Naive thymus-derived CD4-positive, alpha-beta T cell (primary cell): ENCODE measurements around the gene WDFY3. TPM values are rescaled to one million over a fixed set of nuclear protein-coding genes. Genes with fewer than 3 reads are reported as not detected.
"Not testable (repeated sequence)": the region's sequence is repeated elsewhere in the genome, so short reads cannot be mapped to it uniquely, and the experiment has no call there.

Experiments used
- ATAC-seq: fragments of 150-1000 bp; cut with Tn5 transposase; 2 replicates; pipeline ENCODE4 v1.10.0; 2021; ENCODE audit warnings: mild to moderate bottlenecking, moderate library complexity
- CTCF ChIA-PET: fragments of 350-600 bp; sonication (Branson Sonifier 250); formaldehyde crosslinking; loops from one replicate; lab custom pipeline; 2021; ENCODE audit warnings: antibody characterized with exemption; lab: Charles Lee
- POLR2A ChIA-PET: fragments of 350-600 bp; sonication (Branson Sonifier 250); formaldehyde crosslinking; loops from one replicate; lab custom pipeline; 2021; ENCODE audit warnings: antibody characterized with exemption, inconsistent platforms; lab: Charles Lee
- DNase-seq, 9 donors: peaks; one replicate each; pipeline versions ENCODE4 v3.0.0 to v3.0.0-alpha.2; 2020 to 2022; ENCODE audit warnings: mixed read lengths in 1 of 9
- H3K27ac ChIP-seq: one replicate; pipeline ENCODE4 v1.7.0; 2013; ENCODE audit warnings: mild to moderate bottlenecking, low read depth, low read length, moderate library complexity
- H3K27me3 ChIP-seq, 2 donors: one replicate each; pipeline ENCODE4 v1.7.0; 2013; ENCODE audit warnings: low read length in 2 of 2, mild to moderate bottlenecking in 2 of 2, moderate library complexity in 2 of 2; ENCODE audit not compliant: control insufficient read depth in 2 of 2, insufficient read depth in 2 of 2
- H3K36me3 ChIP-seq, 3 experiments: 1 replicate in 2 of 3; 2 replicates in 1 of 3; pipeline ENCODE4 v1.7.0; 2013; ENCODE audit warnings: low read length in 3 of 3, mild to moderate bottlenecking in 3 of 3, moderate library complexity in 1 of 3; ENCODE audit not compliant: insufficient read depth in 3 of 3, control insufficient read depth in 2 of 3
- H3K4me1 ChIP-seq, 2 donors: one replicate each; pipeline ENCODE4 v1.7.0; 2013; ENCODE audit warnings: low read length in 2 of 2, mild to moderate bottlenecking in 2 of 2, moderate library complexity in 1 of 2; ENCODE audit not compliant: control insufficient read depth in 2 of 2, insufficient read depth in 2 of 2
- H3K4me3 ChIP-seq: 2 replicates; pipeline ENCODE4 v1.7.0; 2013; ENCODE audit warnings: mild to moderate bottlenecking, low read length
- H3K9me3 ChIP-seq, 3 experiments: 1 replicate in 2 of 3; 2 replicates in 1 of 3; pipeline ENCODE4 v1.7.0; 2013; ENCODE audit warnings: low read length in 3 of 3; ENCODE audit not compliant: control insufficient read depth in 2 of 3
- H3K27ac Mint-ChIP-seq, 9 donors: one replicate each; pipeline ENCODE4 v1.8.0; 2020 to 2022; ENCODE audit warnings: mixed read lengths in 9 of 9, mild to moderate bottlenecking in 8 of 9, moderate library complexity in 5 of 9, inconsistent platforms in 2 of 9
- H3K27me3 Mint-ChIP-seq, 5 donors: one replicate each; pipeline ENCODE4 v1.8.0; 2021 to 2022; ENCODE audit warnings: mixed read lengths in 5 of 5, mild to moderate bottlenecking in 1 of 5
- H3K36me3 Mint-ChIP-seq, 5 donors: one replicate each; pipeline ENCODE4 v1.8.0; 2020 to 2022; ENCODE audit warnings: mixed read lengths in 5 of 5, mild to moderate bottlenecking in 3 of 5, inconsistent platforms in 1 of 5
- H3K4me1 Mint-ChIP-seq, 7 donors: one replicate each; pipeline ENCODE4 v1.8.0; 2020 to 2022; ENCODE audit warnings: mixed read lengths in 7 of 7, mild to moderate bottlenecking in 3 of 7, inconsistent platforms in 1 of 7
- H3K4me3 Mint-ChIP-seq, 10 donors: one replicate each; pipeline ENCODE4 v1.8.0; 2020 to 2022; ENCODE audit warnings: mild to moderate bottlenecking in 10 of 10, mixed read lengths in 10 of 10, moderate library complexity in 6 of 10, inconsistent platforms in 2 of 10
- H3K9me3 Mint-ChIP-seq, 11 donors: one replicate each; pipeline ENCODE4 v1.8.0; 2020 to 2022; ENCODE audit warnings: mixed read lengths in 11 of 11, mild to moderate bottlenecking in 4 of 11, inconsistent platforms in 1 of 11, moderate library complexity in 1 of 11
- intact Hi-C, 2 donors: fragments of 100-400 bp; cut with micrococcal nuclease; formaldehyde crosslinking; loops; one replicate each; pipeline ENCODE4 v1.15.1; 2023
- polyA plus RNA-seq, 2 donors: library from polyadenylated mRNA; unstranded; fragments of 300-500 nt; fragmentation: Illumina TruSeq; gene quantifications; one replicate each; pipeline ENCODE4 v1.2.3, GENCODE V29; 2021
- total RNA-seq, 6 experiments: library from RNA in 5 of 6; stranded (reverse) in 5 of 6; gene quantifications; 1 replicate in 5 of 6; 2 replicates in 1 of 6; pipeline ENCODE4 v1.2.3 and lab custom pipeline; 2021 to 2026

Gene WDFY3
- total and polyA plus RNA-seq, 7 experiments from 2014 or later, result 0.07 to 31.4 (median 1.6) TPM; not detected in 2

DNA sequence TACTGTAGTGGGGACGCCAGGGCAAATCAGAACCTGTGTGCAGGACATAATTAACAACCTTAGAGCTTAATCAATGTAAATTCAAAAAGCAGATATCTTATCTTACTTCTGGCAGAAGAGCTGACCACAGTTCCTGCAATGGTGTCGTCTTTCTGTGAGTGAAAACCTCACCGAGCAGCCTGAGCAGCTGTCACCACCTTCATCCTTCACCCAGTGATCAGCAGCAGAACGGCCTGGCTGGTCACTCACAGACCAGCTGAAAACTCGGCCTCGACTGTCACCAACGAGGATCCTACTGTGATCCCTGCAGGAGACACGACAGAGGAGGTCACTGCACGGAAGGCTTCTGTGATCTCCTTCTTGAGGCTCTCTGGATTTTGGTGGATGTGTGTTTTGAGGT is 289.4 kb downstream of the WDFY3 start:
- ChIA-PET POLR2A (interaction anchor here (0.6 kb wide), 1 partner anchor 245 kb away, joined by 5 read pairs; no protein-coding TSS in a partner anchor), CTCF (no interaction called here)
- intact Hi-C loops, result no loop called here
- no peak overlapping the region for H3K27ac Mint-ChIP-seq
- peaks cover 0 to 4% (median 0%) of the 10 kb centered on the region in 5 donors for H3K27me3 Mint-ChIP-seq
- no peaks in the 10 kb centered on the region for H3K36me3 Mint-ChIP-seq
- no peaks in the 10 kb centered on the region for H3K9me3 ChIP-seq
- H3K4me3 Mint-ChIP-seq, result no peak overlapping the region
- H3K27me3 ChIP-seq, result no peaks in the 10 kb centered on the region
- H3K4me1 ChIP-seq, result no peaks in the 10 kb centered on the region
- H3K27ac ChIP-seq, result no peak overlapping the region
- no peaks in the 10 kb centered on the region for H3K36me3 ChIP-seq
- DNase-seq (no peak), ATAC-seq (no peak)
- no peak overlapping the region for H3K4me3 ChIP-seq
- no peaks in the 10 kb centered on the region for H3K9me3 Mint-ChIP-seq
- H3K4me1 Mint-ChIP-seq, result peaks cover 0 to 13% (median 0%) of the 10 kb centered on the region in 7 donors

- H3K27ac Mint-ChIP-seq, result no peak overlapping the region
- H3K4me1 Mint-ChIP-seq, result no peaks in the 10 kb centered on the region
- Histone ChIP-seq H3K36me3 (no peaks in the 10 kb centered on the region), H3K9me3 (no peaks in the 10 kb centered on the region), H3K27me3 (no peaks in the 10 kb centered on the region), H3K4me3 (no peak overlapping the region), H3K4me1 (no peaks in the 10 kb centered on the region), H3K27ac (no peak overlapping the region)
- intact Hi-C loops, result no loop called here
- peaks cover 0 to 4% (median 0%) of the 10 kb centered on the region in 5 donors for H3K27me3 Mint-ChIP-seq
- ChIA-PET CTCF (no interaction called here), POLR2A (no interaction called here)
- no peak for DNase-seq
- no peak for ATAC-seq
- no peaks in the 10 kb centered on the region for H3K36me3 Mint-ChIP-seq
- no peak overlapping the region for H3K4me3 Mint-ChIP-seq
- no peaks in the 10 kb centered on the region for H3K9me3 Mint-ChIP-seq
These were observed 292.8 kb downstream of the WDFY3 start for GRCh38 chr4:84673475-84674240.

GRCh38 chr4:84672177-84672576 is 294.3 kb downstream of the WDFY3 start:
- Mint-ChIP-seq H3K27me3 (peaks cover 0 to 4% (median 0%) of the 10 kb centered on the region in 5 donors), H3K4me3 (no peak overlapping the region), H3K9me3 (no peaks in the 10 kb centered on the region), H3K4me1 (no peaks in the 10 kb centered on the region), H3K36me3 (no peaks in the 10 kb centered on the region), H3K27ac (no peak overlapping the region)
- no peak overlapping the region for H3K27ac ChIP-seq
- DNase-seq, result no peak
- no peaks in the 10 kb centered on the region for H3K27me3 ChIP-seq
- no peak for ATAC-seq
- intact Hi-C loops, result no loop called here
- H3K4me1 ChIP-seq, result no peaks in the 10 kb centered on the region
- H3K36me3 ChIP-seq, result no peaks in the 10 kb centered on the region
- H3K4me3 ChIP-seq, result no peak overlapping the region
- H3K9me3 ChIP-seq, result no peaks in the 10 kb centered on the region
- CTCF ChIA-PET, result no interaction called here
- POLR2A ChIA-PET, result no interaction called here

DNA sequence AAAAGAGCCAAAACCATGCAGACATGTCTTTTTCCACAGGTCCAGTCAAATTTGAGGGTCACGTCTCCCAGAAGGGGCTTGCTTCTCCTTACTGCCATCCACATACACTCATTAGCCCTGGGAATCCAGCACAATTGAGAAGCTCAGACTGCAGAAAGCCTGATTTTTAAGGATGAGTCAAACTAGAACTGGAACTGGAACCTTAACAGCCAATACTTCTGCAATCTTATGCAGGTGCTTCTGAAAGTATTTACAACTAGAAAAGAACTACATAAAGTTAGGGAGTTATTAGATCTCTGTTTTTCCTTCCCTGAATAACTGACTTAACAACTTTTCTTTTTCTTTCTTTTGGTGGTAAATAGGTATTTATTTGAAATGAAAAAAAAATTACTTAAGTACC is 297.3 kb downstream of the WDFY3 start:
- no peaks in the 10 kb centered on the region for H3K4me1 Mint-ChIP-seq

GRCh38 chr4:84666439-84666838 is 300.1 kb downstream of the WDFY3 start:
- POLR2A ChIA-PET, result no interaction called here

More for the DNA sequence above, 297.3 kb downstream of the WDFY3 start:
- Mint-ChIP-seq H3K4me3 (no peak overlapping the region), H3K36me3 (no peaks in the 10 kb centered on the region), H3K9me3 (peaks cover 0 to 4% (median 0%) of the 10 kb centered on the region in 11 donors), H3K27ac (no peak overlapping the region), H3K27me3 (peaks cover 0 to 4% (median 0%) of the 10 kb centered on the region in 5 donors)
- ATAC-seq (no peak), DNase-seq (no peak)
- H3K36me3 ChIP-seq, result no peaks in the 10 kb centered on the region
- POLR2A ChIA-PET, result no interaction called here
- H3K27ac ChIP-seq, result no peak overlapping the region
- intact Hi-C loops, result no loop called here
- CTCF ChIA-PET, result no interaction called here
- no peaks in the 10 kb centered on the region for H3K27me3 ChIP-seq
- H3K9me3 ChIP-seq, result no peaks in the 10 kb centered on the region
- no peaks in the 10 kb centered on the region for H3K4me1 ChIP-seq
- H3K4me3 ChIP-seq, result no peak overlapping the region

GRCh38 chr4:84664767-84665166 is 301.7 kb downstream of the WDFY3 start:
- H3K27me3 Mint-ChIP-seq, H3K4me3 ChIP-seq, H3K27me3 ChIP-seq, H3K9me3 ChIP-seq, H3K27ac Mint-ChIP-seq, H3K4me3 Mint-ChIP-seq, ATAC-seq, H3K27ac ChIP-seq, H3K4me1 ChIP-seq, H3K9me3 Mint-ChIP-seq, H3K4me1 Mint-ChIP-seq, POLR2A ChIA-PET, DNase-seq, CTCF ChIA-PET, intact Hi-C loops, H3K36me3 ChIP-seq, H3K36me3 Mint-ChIP-seq: not testable (repeated sequence)

More at GRCh38 chr4:84666439-84666838, 300.1 kb downstream of the WDFY3 start:
- Mint-ChIP-seq H3K4me1 (no peaks in the 10 kb centered on the region), H3K27me3 (peaks cover 0 to 2% (median 0%) of the 10 kb centered on the region in 5 donors), H3K27ac (no peak overlapping the region), H3K9me3 (peaks cover 0 to 4% (median 0%) of the 10 kb centered on the region in 11 donors), H3K36me3 (no peaks in the 10 kb centered on the region), H3K4me3 (no peak overlapping the region)
- no peaks in the 10 kb centered on the region for H3K9me3 ChIP-seq
- no peak for ATAC-seq
- no peak for DNase-seq
- H3K4me3 ChIP-seq, result no peak overlapping the region
- H3K27ac ChIP-seq, result no peak overlapping the region
- no peaks in the 10 kb centered on the region for H3K36me3 ChIP-seq
- no peaks in the 10 kb centered on the region for H3K4me1 ChIP-seq
- intact Hi-C loops, result no loop called here
- no peaks in the 10 kb centered on the region for H3K27me3 ChIP-seq
- CTCF ChIA-PET, result no interaction called here
